Natural killer cell treated with Interleukin-12 subunit alpha and Interleukin-12 subunit beta and Interleukin-15 and Interleukin-18, amount 100 ng/mL, for 72 hours (primary cell): ENCODE data around the gene HIC1. TPM values are rescaled to one million over a fixed set of nuclear protein-coding genes. Genes with fewer than 3 reads are reported as not detected.

Source experiments
- ATAC-seq, 2 donors: fragments of 150-1000 bp; cut with Tn5 transposase in 1 of 2; sonication (Bioruptor Pico), chemical (Tn5 transposase) in 1 of 2; 2 replicates each; pipeline ENCODE4 v1.10.0; 2021
- DNase-seq: peaks from one replicate; pipeline ENCODE4 v3.0.0; 2022; ENCODE audit warnings: low spot score
- H3K27ac Mint-ChIP-seq, 2 donors: 1 replicate in 1 of 2; 2 replicates in 1 of 2; pipeline ENCODE4 v1.8.0; 2022; ENCODE audit warnings: mixed read lengths in 2 of 2, mild to moderate bottlenecking in 1 of 2, moderate library complexity in 1 of 2
- H3K27me3 Mint-ChIP-seq, 2 donors: 1 replicate in 1 of 2; 2 replicates in 1 of 2; pipeline ENCODE4 v1.8.0; 2022; ENCODE audit warnings: mixed read lengths in 2 of 2
- H3K36me3 Mint-ChIP-seq: one replicate; pipeline ENCODE4 v1.8.0; 2022; ENCODE audit warnings: mixed read lengths
- H3K4me1 Mint-ChIP-seq, 2 donors: 1 replicate in 1 of 2; 2 replicates in 1 of 2; pipeline ENCODE4 v1.8.0; 2022; ENCODE audit warnings: low read depth in 2 of 2, mixed read lengths in 2 of 2, mild to moderate bottlenecking in 1 of 2
- H3K4me3 Mint-ChIP-seq: one replicate; pipeline ENCODE4 v1.8.0; 2022; ENCODE audit warnings: mixed read lengths
- H3K9me3 Mint-ChIP-seq: 2 replicates; pipeline ENCODE4 v1.8.0; 2022; ENCODE audit warnings: mixed read lengths
- total RNA-seq, 2 donors: library from RNA; stranded (reverse); gene quantifications; one replicate each; pipeline ENCODE4 v1.2.3, GENCODE V29; 2022

Gene HIC1
- total RNA-seq, 2 donors from 2014 or later, result 24.8 to 56.7 TPM

- no peak overlapping the region for H3K4me3 Mint-ChIP-seq
- no peaks in the 10 kb centered on the region for H3K9me3 Mint-ChIP-seq
- DNase-seq (no peak), ATAC-seq (no peak)
- H3K4me1 Mint-ChIP-seq, result peaks cover 15 to 17% of the 10 kb centered on the region in 2 donors
- no peaks in the 10 kb centered on the region for H3K27me3 Mint-ChIP-seq
- H3K36me3 Mint-ChIP-seq, result peaks cover 7% of the 10 kb centered on the region
- no peak overlapping the region for H3K27ac Mint-ChIP-seq
Measured at GRCh38 chr17:2044263-2044894, 10.5 kb upstream of the HIC1 start.

- H3K9me3 Mint-ChIP-seq, result no peaks in the 10 kb centered on the region
- H3K36me3 Mint-ChIP-seq, result peaks cover 7% of the 10 kb centered on the region
- no peak for ATAC-seq
- peaks cover 18 to 19% of the 10 kb centered on the region in 2 donors for H3K4me1 Mint-ChIP-seq
- no peaks in the 10 kb centered on the region for H3K27me3 Mint-ChIP-seq
- no peak overlapping the region for H3K4me3 Mint-ChIP-seq
- no peak overlapping the region for H3K27ac Mint-ChIP-seq
- no peak for DNase-seq
Measured at GRCh38 chr17:2047590-2047989, 7.3 kb upstream of the HIC1 start.

DNA sequence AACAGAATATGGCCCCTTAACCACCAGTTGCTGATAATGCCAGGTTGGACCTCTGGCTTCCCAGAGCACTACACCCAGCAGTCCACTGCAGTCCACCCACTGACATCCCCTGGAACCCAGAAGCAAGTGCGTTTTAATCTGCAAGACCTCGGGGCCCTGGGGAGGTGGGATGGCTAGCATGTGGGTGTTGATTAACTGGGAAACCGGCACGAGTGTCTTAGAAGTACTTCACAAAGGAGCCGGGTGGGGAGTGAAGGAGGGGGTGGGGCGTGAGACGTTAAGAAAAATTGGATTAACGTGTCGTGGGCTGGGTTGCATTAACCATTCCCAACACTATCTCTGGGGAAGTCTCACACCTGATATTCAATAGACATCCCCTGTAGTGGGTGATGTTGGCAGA, 6.1 kb upstream of the HIC1 start:
- no peaks in the 10 kb centered on the region for H3K9me3 Mint-ChIP-seq
- no peaks in the 10 kb centered on the region for H3K36me3 Mint-ChIP-seq
- ATAC-seq (no peak), DNase-seq (no peak)
- H3K27me3 Mint-ChIP-seq, result no peaks in the 10 kb centered on the region
- H3K27ac Mint-ChIP-seq, result no peak overlapping the region
- H3K4me3 Mint-ChIP-seq, result peak overlapping the region; percentile 76
- peaks cover 15 to 16% of the 10 kb centered on the region in 2 donors for H3K4me1 Mint-ChIP-seq

DNA sequence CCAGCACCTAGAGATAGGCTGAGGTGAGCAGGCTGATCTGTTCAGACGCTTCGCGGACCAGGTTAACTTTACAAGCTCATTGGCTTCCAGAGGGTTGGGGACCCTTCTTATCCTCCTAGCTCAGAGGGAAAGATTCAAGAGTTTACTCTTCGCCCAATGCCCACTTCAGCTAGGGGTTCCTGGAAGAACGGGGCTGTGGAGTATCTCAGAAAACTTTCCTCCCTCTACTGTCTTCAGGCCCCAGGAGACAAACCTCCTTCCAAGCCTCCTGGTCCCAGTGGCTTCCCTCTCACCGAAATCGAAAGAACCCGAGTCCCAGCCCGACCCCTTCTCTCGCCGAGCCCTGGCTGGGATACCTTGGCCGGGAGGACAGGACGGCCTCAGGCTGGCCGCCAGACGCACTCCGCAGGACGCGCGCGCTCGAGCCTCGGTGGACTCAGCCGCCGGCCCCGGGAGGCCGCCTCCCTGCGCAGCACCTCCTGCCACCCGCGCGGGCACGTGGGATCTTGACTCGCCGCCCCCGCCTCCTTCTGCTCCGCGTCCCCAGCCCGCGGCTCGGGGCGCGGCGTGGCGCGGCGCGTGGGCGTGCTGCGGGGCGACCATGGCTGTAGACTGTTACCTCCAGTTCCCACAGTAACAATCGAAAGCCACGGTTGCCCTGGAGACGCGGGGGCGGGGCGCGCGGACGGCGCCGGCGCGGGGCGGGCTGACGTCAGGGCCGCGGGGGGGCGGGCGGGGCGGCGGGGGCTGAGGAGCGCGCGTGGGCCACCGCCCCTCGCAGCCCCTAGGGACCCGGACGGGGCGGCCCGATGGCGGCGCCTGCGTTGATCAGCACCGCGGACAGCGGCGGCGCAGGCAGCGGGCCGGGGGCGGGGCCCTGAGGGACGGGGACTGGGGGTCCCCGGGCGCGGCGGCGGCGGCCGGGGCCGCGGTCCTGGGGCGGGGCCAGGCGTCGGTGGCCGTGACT, 5.3 kb upstream of the HIC1 start:
- H3K4me1 Mint-ChIP-seq, result peaks cover 17 to 18% of the 10 kb centered on the region in 2 donors
- H3K4me3 Mint-ChIP-seq, result peak overlapping the region; percentile 76
- DNase-seq (peak; percentile 93), ATAC-seq (peak; percentile 73 to 82)
- H3K36me3 Mint-ChIP-seq, result no peaks in the 10 kb centered on the region
- no peaks in the 10 kb centered on the region for H3K27me3 Mint-ChIP-seq
- H3K9me3 Mint-ChIP-seq, result no peaks in the 10 kb centered on the region
- H3K27ac Mint-ChIP-seq, result peak overlapping the region in 1 of 2 donors; percentile 33

DNA sequence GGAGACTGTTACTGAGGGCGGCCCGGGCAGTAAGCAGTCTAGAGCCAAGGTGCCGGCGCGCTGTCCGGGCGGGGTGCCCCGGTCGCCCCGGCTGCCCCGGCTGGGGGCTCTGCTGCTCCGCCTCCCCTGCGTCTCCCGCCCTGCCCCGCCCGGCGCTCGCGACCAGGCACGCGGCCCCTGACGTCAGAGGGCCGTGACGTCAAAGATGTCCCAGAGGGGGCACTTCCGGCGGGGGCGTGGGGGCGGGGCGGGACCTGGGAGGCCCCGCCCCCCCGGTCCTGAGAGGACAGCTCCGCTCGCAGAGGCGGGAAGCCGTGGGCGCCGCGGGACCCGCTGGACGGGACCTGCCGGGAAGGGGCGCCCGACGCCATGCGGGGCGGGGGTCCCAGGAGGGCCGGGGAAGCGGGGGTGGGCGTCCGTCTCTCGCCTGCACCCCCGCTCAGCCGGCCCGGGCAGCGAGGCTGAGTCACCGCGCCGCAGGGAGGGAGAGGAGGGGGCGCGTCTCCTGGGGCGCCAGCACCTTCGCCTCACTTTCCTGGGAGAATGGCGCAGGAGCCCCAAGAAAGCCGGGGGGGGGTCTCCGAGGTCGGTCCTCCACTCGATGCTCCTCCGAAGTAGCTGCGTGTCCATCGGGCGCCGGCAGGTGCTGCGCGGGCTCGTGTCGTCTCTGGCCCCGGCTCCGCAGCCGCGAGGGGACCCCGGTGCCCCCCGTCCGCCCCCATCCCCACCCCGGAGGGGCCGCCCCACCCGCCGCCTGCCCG, 4.4 kb upstream of the HIC1 start:
- Mint-ChIP-seq H3K9me3 (no peaks in the 10 kb centered on the region), H3K4me1 (peaks cover 17 to 19% of the 10 kb centered on the region in 2 donors), H3K27me3 (no peaks in the 10 kb centered on the region), H3K36me3 (no peaks in the 10 kb centered on the region), H3K27ac (no peak overlapping the region), H3K4me3 (peak overlapping the region; percentile 38)
- DNase-seq, result peak; percentile 85
- peak; percentile 46 to 68 for ATAC-seq

DNA sequence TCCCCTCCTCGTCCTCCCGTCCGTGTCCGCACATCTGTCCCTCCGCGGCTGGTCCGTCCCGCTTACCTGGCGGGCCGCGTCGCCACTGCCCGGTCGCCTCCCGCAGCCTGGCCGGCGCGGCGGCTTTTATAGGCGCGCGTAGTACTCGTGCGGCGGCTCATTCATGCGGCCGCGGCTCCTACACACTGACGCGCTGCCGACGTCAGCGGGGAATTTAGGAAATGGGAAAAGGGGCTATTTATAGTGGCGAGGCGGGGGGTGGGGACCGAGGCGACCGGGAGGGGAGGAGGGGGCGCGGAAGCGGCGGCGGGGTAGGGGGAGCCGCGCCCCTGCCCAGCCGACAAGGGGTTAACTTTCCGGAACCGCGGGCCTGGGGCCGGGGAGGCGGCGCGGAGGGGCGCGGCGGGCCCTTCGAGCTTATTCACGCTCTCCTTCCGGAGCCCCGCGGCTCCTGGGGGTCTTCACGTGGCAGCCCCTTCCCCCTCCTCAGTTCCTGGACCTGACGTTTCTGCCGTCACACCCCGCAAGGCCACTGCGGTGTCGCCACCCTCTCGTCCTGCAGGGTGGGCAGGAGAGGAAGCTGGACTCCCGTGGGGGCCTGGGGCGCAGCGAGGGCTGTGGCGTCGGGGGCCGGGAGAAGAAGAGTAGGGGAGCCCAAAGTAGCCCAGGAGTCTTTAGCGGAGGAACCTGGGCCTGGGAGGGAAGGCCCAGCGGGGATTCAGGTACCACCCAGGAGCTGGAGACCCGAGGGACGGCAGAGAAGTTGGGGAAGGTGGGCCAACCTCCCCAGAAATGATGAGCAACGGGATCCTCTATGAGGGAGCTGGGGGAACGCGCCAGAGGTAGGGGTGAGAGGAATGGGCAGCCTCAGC, 3.6 kb upstream of the HIC1 start:
- Mint-ChIP-seq H3K4me3 (peak overlapping the region; percentile 44), H3K9me3 (no peaks in the 10 kb centered on the region), H3K27me3 (no peaks in the 10 kb centered on the region), H3K36me3 (no peaks in the 10 kb centered on the region), H3K4me1 (peaks cover 17 to 19% of the 10 kb centered on the region in 2 donors), H3K27ac (peak overlapping the region in 1 of 2 donors; percentile 1)
- DNase-seq (no peak), ATAC-seq (no peak)

DNA sequence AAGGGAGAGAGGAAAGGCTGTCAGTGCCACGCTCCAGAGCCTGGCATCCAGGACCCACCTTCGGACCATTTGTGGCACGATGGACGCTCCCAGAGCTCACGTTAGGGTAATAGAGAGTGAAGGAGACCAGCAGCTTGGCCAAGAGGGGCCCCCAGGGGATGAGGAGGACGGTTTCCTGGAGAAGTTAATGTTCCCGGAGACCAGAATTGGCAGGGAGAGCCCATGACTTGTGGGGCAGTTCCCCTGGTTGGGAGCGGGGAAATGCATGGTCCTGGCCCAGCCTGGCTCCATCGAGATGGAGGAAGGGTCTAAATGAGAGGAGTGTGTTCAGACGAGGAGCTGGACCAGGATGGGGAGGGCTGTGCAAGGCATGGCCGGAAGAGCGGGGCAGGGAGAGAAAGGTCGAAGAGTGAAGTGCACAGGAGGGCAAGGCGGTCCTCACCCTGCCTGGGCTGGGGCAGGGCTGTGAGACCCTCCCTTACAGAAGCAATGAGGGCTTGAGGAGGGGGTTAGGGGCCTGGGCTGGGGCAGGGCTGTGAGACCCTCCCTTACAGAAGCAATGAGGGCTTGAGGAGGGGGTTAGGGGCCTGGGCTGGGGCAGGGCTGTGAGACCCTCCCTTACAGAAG, 2.9 kb upstream of the HIC1 start:
- no peaks in the 10 kb centered on the region for H3K27me3 Mint-ChIP-seq

GRCh38 chr17:2053380-2054261, 1.3 kb upstream of the HIC1 start:
- H3K9me3 Mint-ChIP-seq, result no peaks in the 10 kb centered on the region
- peak overlapping the region; percentile 55 to 56 for H3K27ac Mint-ChIP-seq
- H3K4me1 Mint-ChIP-seq, result peaks cover 17 to 19% of the 10 kb centered on the region in 2 donors
- no peaks in the 10 kb centered on the region for H3K27me3 Mint-ChIP-seq
- peak overlapping the region; percentile 80 for H3K4me3 Mint-ChIP-seq
- DNase-seq, result peak; percentile 88
- no peaks in the 10 kb centered on the region for H3K36me3 Mint-ChIP-seq
- ATAC-seq, result peak; percentile 44 to 52

More for the DNA sequence above, 2.9 kb upstream of the HIC1 start:
- Mint-ChIP-seq H3K27ac (peak overlapping the region in 1 of 2 donors; percentile 1), H3K4me1 (peaks cover 17 to 19% of the 10 kb centered on the region in 2 donors), H3K4me3 (peak overlapping the region; percentile 44), H3K36me3 (no peaks in the 10 kb centered on the region), H3K9me3 (no peaks in the 10 kb centered on the region)
- no peak for DNase-seq
- no peak for ATAC-seq

DNA sequence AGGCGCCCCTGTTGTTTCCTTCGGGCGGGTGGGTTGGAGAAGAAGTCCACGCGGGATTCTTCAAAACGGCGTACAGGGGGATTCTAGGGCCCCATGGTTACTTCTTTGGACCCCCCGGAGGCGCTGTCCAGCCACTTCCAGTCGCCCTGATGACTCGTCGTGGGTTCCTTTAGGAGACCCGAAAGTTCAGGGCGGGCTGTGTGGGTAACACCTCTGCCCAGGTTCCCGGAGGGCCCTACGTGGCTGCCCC, 716 bp upstream of the HIC1 start:
- Mint-ChIP-seq H3K27ac (peak overlapping the region; percentile 51 to 55), H3K9me3 (no peaks in the 10 kb centered on the region), H3K36me3 (no peaks in the 10 kb centered on the region), H3K4me1 (peaks cover 17 to 19% of the 10 kb centered on the region in 2 donors), H3K27me3 (no peaks in the 10 kb centered on the region), H3K4me3 (peak overlapping the region; percentile 80)
- peak; percentile 82 for DNase-seq
- ATAC-seq, result no peak

DNA sequence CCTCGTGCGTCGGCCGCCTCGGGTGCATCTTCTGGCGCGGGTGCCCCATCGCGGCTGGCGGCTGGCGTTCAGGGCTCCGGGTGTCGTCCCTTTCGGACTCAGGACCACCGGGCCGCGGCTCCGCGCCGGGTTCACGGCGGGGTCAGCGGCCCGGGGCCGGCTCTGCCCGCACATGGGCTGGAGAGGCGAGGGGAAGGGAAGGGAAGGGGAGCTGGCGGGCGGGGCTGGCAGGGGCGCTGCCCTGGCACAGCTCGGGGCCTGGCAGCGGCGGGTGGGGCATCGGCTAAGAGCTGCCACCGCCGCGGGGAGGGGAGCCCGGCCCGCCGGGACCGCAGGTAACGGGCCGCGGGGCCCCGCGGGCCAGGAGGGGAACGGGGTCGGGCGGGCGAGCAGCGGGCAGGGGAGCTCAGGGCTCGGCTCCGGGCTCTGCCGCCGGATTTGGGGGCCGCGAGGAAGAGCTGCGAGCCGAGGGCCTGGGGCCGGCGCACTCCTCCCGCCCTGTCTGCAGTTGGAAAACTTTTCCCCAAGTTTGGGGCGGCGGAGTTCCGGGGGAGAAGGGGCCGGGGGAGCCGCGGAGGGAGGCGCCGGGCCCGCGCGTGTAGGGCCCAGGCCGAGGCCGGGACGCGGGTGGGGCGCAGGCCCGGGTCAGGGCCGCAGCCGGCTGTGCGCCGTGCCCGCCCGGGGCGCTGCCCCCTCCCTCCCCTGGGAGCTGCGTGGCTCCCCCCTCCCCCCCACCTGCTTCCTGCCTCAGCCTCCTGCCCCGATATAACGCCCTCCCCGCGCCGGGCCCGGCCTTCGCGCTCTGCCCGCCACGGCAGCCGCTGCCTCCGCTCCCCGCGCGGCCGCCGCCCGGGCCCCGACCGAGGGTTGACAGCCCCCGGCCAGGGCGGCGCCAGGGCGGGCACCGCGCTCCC, 646 bp downstream of the HIC1 start:
- ATAC-seq, result peak; percentile 10 to 13
- Mint-ChIP-seq H3K27me3 (no peaks in the 10 kb centered on the region), H3K4me1 (peaks cover 25 to 28% of the 10 kb centered on the region in 2 donors), H3K27ac (no peak overlapping the region), H3K36me3 (peaks cover 3% of the 10 kb centered on the region), H3K9me3 (no peaks in the 10 kb centered on the region), H3K4me3 (peak overlapping the region; percentile 80)
- DNase-seq, result no peak
